DMS 273 treated with DMSO at 0.1 percent for 48 hours (cell line): ENCODE measurements around the gene NPLOC4.
"Not testable (repeated sequence)": the region's sequence is repeated elsewhere in the genome, so short reads cannot be mapped to it uniquely, and the experiment has no call there.

Experiments used
- DNase-seq: peaks from one replicate; lab custom pipeline; 2025; lab: John Stamatoyannopoulos, UW

NPLOC4 gene

GRCh38 chr17:81635431-81635830 is 1.5 kb downstream of the NPLOC4 start:
- no peak for DNase-seq

GRCh38 chr17:81631482-81631881 is 5.4 kb downstream of the NPLOC4 start:
- DNase-seq, result no peak

GRCh38 chr17:81630274-81630673 is 6.6 kb downstream of the NPLOC4 start:
- no peak for DNase-seq

GRCh38 chr17:81621494-81622130 is 15.3 kb downstream of the NPLOC4 start:
- no peak for DNase-seq

GRCh38 chr17:81618307-81618706 is 18.6 kb downstream of the NPLOC4 start:
- DNase-seq, result not testable (repeated sequence)

- no peak for DNase-seq
Observed at GRCh38 chr17:81616877-81617276, 20.0 kb downstream of the NPLOC4 start.

GRCh38 chr17:81615401-81615930 is 21.4 kb downstream of the NPLOC4 start:
- no peak for DNase-seq

GRCh38 chr17:81612172-81612970 is 24.5 kb downstream of the NPLOC4 start:
- no peak for DNase-seq

GRCh38 chr17:81609541-81610311 is 27.2 kb downstream of the NPLOC4 start:
- DNase-seq, result no peak

GRCh38 chr17:81608605-81609004 is 28.3 kb downstream of the NPLOC4 start:
- no peak for DNase-seq

GRCh38 chr17:81608082-81608481 is 28.8 kb downstream of the NPLOC4 start:
- DNase-seq, result no peak

- no peak for DNase-seq
Observed at GRCh38 chr17:81607431-81607830, 29.5 kb downstream of the NPLOC4 start.

- no peak for DNase-seq
Observed at GRCh38 chr17:81603846-81604610, 32.9 kb downstream of the NPLOC4 start.

- peak; percentile 14 for DNase-seq
Observed at GRCh38 chr17:81601525-81602120, 35.3 kb downstream of the NPLOC4 start.

GRCh38 chr17:81599719-81600486 is 37.0 kb downstream of the NPLOC4 start:
- no peak for DNase-seq

GRCh38 chr17:81593105-81593871 is 43.6 kb downstream of the NPLOC4 start:
- no peak for DNase-seq

GRCh38 chr17:81591971-81592370 is 44.9 kb downstream of the NPLOC4 start:
- DNase-seq, result no peak

GRCh38 chr17:81590121-81590520 is 46.8 kb downstream of the NPLOC4 start:
- no peak for DNase-seq

GRCh38 chr17:81589612-81590011 is 47.3 kb downstream of the NPLOC4 start:
- DNase-seq, result no peak

- DNase-seq, result no peak
Observed at GRCh38 chr17:81586096-81586495, 50.8 kb downstream of the NPLOC4 start.
